Activated CD8-positive, alpha-beta memory T cell treated with anti-CD3 and anti-CD28 coated beads for 36 hours (primary cell): Measurements from ENCODE around the gene RAF1. TPM values are rescaled to one million over a fixed set of nuclear protein-coding genes. Genes with fewer than 3 reads are reported as not detected.
"Not testable (repeated sequence)": the region's sequence is repeated elsewhere in the genome, so short reads cannot be mapped to it uniquely, and the experiment has no call there.

Experiments
- CTCF ChIA-PET: fragments of 350-600 bp; sonication (Branson Sonifier 250); formaldehyde crosslinking; loops from one replicate; lab custom pipeline; 2021; ENCODE audit warnings: antibody characterized with exemption; lab: Charles Lee
- POLR2A ChIA-PET: fragments of 350-600 bp; sonication (Branson Sonifier 250); formaldehyde crosslinking; loops from one replicate; lab custom pipeline; 2021; ENCODE audit warnings: antibody characterized with exemption; lab: Charles Lee
- total RNA-seq, 2 experiments: library from RNA; stranded (reverse); gene quantifications; one replicate each; pipeline ENCODE4 v1.2.3, GENCODE V29; 2021

RAF1 gene
- total RNA-seq, 2 experiments from 2014 or later, result 79.8 to 80.9 TPM

- CTCF ChIA-PET, result no interaction called here
- POLR2A ChIA-PET, result interaction anchor here (1.1 kb wide), 1 partner anchor 110 kb away, joined by 4 read pairs; the partner anchor contains the start of gene RAF1
Measured at GRCh38 chr3:12553921-12554391, 110.0 kb downstream of the RAF1 start.

GRCh38 chr3:12549971-12550760 lies 113.8 kb downstream of the RAF1 start:
- ChIA-PET POLR2A (no interaction called here), CTCF (interaction anchor here (0.6 kb wide), 1 partner anchor 171 kb away, joined by 5 read pairs; no protein-coding TSS in a partner anchor)

GRCh38 chr3:12545473-12545791 lies 118.5 kb downstream of the RAF1 start, which contains the start of gene MKRN2OS:
TSS of gene MKRN2OS (minus strand) at chr3:12545499. CDS start at chr3:12545464, 35 bp downstream.
- ChIA-PET POLR2A (no interaction called here), CTCF (interaction anchor here (1.0 kb wide), 1 partner anchor 23 kb away, joined by 5 read pairs; no protein-coding TSS in a partner anchor)

GRCh38 chr3:12544652-12545472 lies 119.1 kb downstream of the RAF1 start:
- ChIA-PET POLR2A (interaction anchor here (1.2 kb wide), 1 partner anchor 208 kb away, joined by 5 read pairs; no protein-coding TSS in a partner anchor), CTCF (no interaction called here)

- CTCF ChIA-PET, result not testable (repeated sequence)
- POLR2A ChIA-PET, result interaction anchor here (1.2 kb wide), 1 partner anchor 207 kb away, joined by 5 read pairs; no protein-coding TSS in a partner anchor
Measured at GRCh38 chr3:12543497-12543896, 120.4 kb downstream of the RAF1 start.

GRCh38 chr3:12541625-12542024 lies 122.3 kb downstream of the RAF1 start:
- CTCF ChIA-PET, result no interaction called here
- POLR2A ChIA-PET, result no interaction called here

- ChIA-PET POLR2A (no interaction called here), CTCF (no interaction called here)
Measured at GRCh38 chr3:12536423-12536822, 127.5 kb downstream of the RAF1 start.

Other genes starting within 250 kb of the RAF1 start
- 10 to 100 TPM; 31.5 to 32.9 TPM for gene TSEN2, start 179.6 kb downstream of the RAF1 start, total RNA-seq
- not detected for gene MKRN2OS, start 118.6 kb downstream of the RAF1 start, total RNA-seq
- gene MKRN2, start 107.0 kb downstream of the RAF1 start, total RNA-seq, result 10 to 100 TPM; 25.4 to 28.6 TPM
- gene TMEM40, start 95.1 kb upstream of the RAF1 start, total RNA-seq, result not detected
- 1 to 10 TPM; 1.0 to 2.6 TPM for gene CAND2, start 132.6 kb upstream of the RAF1 start, total RNA-seq
- 1,000 to 10,000 TPM; 2,580 to 2,744 TPM for gene RPL32, start 177.4 kb upstream of the RAF1 start, total RNA-seq